ENCODE results near the gene LGALS1. TPM values are rescaled to one million over a fixed set of nuclear protein-coding genes. Genes with fewer than 3 reads are reported as not detected.
A peak's percentile ranks its signal among the peaks of the same experiment; 100 is the strongest.

The LGALS1 gene
- total and polyA plus RNA-seq, 9 of the 15 experiments (the other 6 are each of a cell fraction or from before 2014, with no cell fraction given): 160 to 800 (median 330) TPM

GRCh38 chr22:37686002-37686982 is 10.9 kb downstream of the LGALS1 start, which contains the start of gene NOL12 (continued):
- TF ChIP-seq PBX2 (CRISPR knock-in tag; IDR thresholded peaks at IDR 0.05; ENCODE audit: low read depth): no peak
- no peak for TF ChIP-seq PBX2 (tag; conservative IDR thresholded peaks at IDR 0.05; ENCODE audit: low read depth)
- 0 out of 2 replicates have a peak, but pooled peaks have one; percentile 51 for TF ChIP-seq NR2C2 (CRISPR knock-in tag; IDR thresholded peaks at IDR 0.05)
- TF ChIP-seq NR2C2 (tag; IDR thresholded peaks at IDR 0.05): peak; percentile 63
- TF ChIP-seq DIDO1 (tag; IDR thresholded peaks at IDR 0.05; ENCODE audit: low read depth): peak; percentile 92
- TF ChIP-seq ETV5 (CRISPR knock-in tag; IDR thresholded peaks at IDR 0.05; ENCODE audit: low read depth): peak; percentile 54
- TF ChIP-seq CREB3 (tag; conservative IDR thresholded peaks at IDR 0.05; ENCODE audit: low read depth): no peak
- 0 out of 2 replicates have a peak, but pooled peaks have one; percentile 4 for TF ChIP-seq MAFK (IDR thresholded peaks at IDR 0.05; ENCODE audit: low read length)
- TF ChIP-seq ZBTB2 (IDR thresholded peaks at IDR 0.05): 0 out of 2 replicates have a peak, but pooled peaks have one; percentile 15
- TF ChIP-seq XRCC5 (IDR thresholded peaks at IDR 0.05; ENCODE audit: low read depth, low read length): peak; percentile 91
- peak; percentile 74 for TF ChIP-seq SUPT5H (IDR thresholded peaks at IDR 0.05)
- TF ChIP-seq POLR2G (IDR thresholded peaks at IDR 0.05; ENCODE audit: low read depth, low read length): peak; percentile 78
- TF ChIP-seq MBD2 (IDR thresholded peaks at IDR 0.05; ENCODE audit: borderline replicate concordance, low read depth): peak; percentile 56; the same call in 1 of the 2 replicates
- TF ChIP-seq CREM (IDR thresholded peaks at IDR 0.05; ENCODE audit: low read depth): peak; percentile 83
- TF ChIP-seq ZNF165 (CRISPR knock-in tag; IDR thresholded peaks at IDR 0.05; ENCODE audit: borderline replicate concordance): no peak
- peak; percentile 43; the same call in 1 of the 2 replicates for TF ChIP-seq ZBTB33 (CRISPR knock-in tag; IDR thresholded peaks at IDR 0.05)
- TF ChIP-seq SP1 (CRISPR knock-in tag; IDR thresholded peaks at IDR 0.05): peak; percentile 100
- peak; percentile 90 for TF ChIP-seq TOE1 (IDR thresholded peaks at IDR 0.05; ENCODE audit: borderline replicate concordance)
- no peak for TF ChIP-seq TOE1 (CRISPR knock-in tag; IDR thresholded peaks at IDR 0.05; ENCODE audit: borderline replicate concordance, low read depth)
- TF ChIP-seq ZBTB17 (CRISPR knock-in tag; IDR thresholded peaks at IDR 0.05): no peak

All from K562 (cell line).